SKM-1 treated with dmso at 0.1 percent for 144 hours (cell line): ENCODE results near the gene DPP8.
"Not testable (repeated sequence)": the region's sequence is repeated elsewhere in the genome, so short reads cannot be mapped to it uniquely, and the experiment has no call there.

Experiments used
- DNase-seq: peaks from one replicate; lab custom pipeline; 2025; ENCODE audit not compliant: unreplicated experiment; lab: John Stamatoyannopoulos, UW

DPP8 gene

GRCh38 chr15:65406424-65407000 is 111.0 kb downstream of the DPP8 start:
- DNase-seq, result no peak

GRCh38 chr15:65405791-65406423 is 111.6 kb downstream of the DPP8 start:
- no peak for DNase-seq

DNA sequence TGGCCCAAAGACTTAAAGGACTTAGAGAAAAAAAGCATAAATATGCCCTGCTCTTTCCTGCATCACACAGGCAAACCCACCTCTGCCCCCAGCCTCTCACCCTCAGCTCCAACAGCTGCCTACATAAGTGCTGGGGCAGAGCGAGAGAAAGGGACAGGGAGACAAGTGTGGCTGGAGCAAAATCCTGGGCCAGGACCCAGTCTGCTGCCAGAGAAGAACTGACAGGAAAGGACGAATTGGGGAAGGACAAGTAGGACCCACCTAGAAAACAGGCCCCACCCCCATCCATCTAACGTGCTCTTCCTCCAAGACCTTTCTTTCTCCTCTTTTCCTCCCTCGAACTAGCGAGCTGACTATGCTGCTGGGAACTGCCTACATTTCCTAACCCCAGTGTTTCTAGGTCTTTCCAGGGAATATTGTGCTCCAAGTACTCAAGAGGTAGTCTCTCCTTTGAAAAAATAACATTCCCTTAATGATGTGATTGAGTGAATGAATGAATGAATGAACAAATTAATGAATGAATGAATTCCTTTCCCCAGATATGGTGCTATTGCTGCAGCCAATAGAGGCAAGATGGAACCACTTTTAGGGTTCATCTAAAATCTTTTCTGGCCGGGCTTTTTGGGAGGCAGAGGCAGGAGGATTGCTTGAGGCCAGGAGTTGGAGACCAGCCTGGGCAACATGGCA is 113.2 kb downstream of the DPP8 start:
- no peak for DNase-seq

DNA sequence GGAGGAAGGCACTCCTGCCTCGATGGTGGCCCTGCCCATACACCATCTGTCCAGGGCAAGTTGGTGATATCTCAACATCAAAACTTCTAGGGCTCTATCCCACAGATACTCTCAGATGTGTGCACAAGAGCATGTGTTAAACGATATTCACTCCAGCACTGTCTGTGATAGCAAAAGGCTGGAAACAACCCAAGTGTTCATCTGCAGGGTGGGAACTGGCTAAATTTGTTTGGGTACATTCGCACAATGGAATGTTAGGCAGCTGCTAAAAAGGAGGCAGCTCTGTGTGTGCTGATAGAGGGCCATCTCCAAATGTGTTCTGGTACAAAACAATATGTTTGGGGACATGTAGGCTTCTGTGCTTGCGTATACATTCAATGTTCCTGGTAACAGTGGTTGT is 114.5 kb downstream of the DPP8 start:
- no peak for DNase-seq

- no peak for DNase-seq
Observed at GRCh38 chr15:65401611-65402240, 115.8 kb downstream of the DPP8 start.

DNA sequence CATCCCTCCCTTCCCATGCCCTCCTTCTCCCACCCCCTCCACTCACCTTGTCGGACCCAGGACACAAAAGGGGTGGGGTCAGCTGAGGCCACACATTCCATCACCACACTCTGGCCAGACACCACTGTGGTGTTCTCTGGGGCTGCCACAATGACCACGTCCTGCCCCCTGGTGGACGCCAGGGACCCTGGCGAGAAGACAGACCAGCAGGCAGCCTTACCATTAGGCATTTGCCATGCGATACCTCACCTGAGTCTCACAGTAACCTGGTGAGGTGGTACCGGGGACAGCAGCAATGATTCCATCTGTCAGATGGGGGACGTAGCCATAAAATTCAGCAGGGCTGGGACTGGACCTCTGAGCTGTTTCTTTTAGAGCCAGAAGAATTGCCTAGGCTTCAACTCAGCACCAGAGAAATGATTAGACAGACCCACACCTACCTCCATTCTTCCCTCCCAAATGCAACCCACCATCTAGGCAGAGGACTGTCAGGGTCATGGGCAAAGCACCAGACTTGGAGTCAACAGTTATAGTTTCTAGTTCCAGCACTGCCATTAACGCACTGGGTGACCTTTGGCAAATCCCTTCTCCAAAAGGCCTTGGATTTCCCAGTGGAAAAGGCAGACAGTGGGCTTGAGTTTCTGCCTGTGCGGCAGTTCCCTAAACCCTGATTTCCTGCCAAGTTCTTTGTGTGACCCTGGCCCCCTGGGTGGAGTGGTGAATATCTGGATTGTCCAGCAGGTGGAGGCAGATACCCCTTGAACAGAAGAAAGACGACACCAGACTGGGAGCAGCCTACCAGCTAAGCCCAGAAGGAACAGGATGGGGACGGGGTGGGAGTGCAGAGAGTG is 116.5 kb downstream of the DPP8 start:
- peak; percentile 76 for DNase-seq

- DNase-seq, result no peak
Observed at GRCh38 chr15:65399997-65400396, 117.5 kb downstream of the DPP8 start.

DNA sequence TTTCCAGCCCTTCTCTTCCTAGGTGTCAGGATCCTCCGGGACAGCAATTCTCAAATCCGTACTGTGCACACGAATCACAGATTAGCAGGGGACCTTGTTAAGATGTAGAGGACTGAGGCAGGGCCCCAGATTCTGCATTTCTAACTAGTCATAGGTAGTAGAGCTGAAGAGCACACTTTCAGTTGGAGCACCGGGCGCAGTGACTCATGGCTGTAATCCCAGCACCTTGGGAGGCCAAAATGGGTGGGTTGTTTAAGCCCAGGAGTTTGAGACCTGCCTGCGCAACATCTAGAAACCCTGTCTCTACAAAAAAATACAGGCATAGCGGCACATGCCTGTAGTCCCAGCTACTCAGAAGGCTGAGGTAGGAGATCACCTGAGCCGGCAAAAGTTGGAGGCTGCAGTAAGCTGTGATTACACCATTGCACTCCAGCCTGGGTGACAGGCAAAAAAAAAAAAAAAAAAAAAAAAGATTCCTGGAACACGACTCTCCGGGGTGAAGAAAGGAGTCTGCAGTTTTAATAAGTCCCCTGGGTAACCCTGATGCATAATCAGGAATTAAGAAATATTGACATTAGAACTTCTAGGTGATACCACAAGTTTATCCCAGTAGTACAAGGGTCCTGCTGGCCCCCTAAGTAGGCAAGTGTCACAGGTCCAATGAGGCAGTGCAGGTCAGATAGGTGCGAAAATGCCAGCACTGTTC is 118.3 kb downstream of the DPP8 start:
- DNase-seq, result no peak

GRCh38 chr15:65398486-65398885 is 119.0 kb downstream of the DPP8 start:
- not testable (repeated sequence) for DNase-seq

GRCh38 chr15:65396965-65397317 is 120.5 kb downstream of the DPP8 start:
- DNase-seq, result no peak

DNA sequence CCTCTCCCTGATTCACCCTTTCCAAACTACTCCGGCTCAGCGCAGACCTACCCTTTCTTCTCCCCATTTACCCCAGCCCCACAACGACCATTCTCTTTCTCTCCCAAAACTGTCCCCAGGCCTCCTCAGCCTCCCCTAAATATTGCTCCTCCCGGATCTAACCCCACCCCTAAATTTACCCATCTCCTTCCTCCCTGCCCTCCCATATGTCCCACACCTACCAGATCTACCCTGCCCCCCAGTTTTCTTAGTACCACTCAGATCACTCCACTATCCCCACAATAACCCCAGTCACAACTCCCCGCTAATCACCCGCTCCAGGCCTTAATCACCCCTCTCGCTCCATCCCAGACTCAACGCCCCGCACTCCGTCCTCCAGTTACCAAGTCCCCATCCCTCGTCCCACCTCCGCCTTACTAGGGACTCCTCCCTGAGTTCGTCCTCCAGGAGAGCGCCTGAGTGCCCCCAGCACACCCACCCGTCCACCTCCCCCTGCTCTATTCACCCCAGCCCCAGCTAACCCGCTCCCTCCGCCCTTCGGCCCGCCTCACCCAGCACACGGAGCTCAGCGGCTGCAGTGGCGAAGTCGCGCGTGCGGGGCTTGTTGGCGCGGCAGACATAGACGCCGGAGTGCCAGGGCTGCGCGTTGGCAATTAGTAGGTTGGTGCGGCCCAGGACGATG is 121.1 kb downstream of the DPP8 start:
- no peak for DNase-seq

- no peak for DNase-seq
Observed at GRCh38 chr15:65395567-65396202, 121.8 kb downstream of the DPP8 start.

DNA sequence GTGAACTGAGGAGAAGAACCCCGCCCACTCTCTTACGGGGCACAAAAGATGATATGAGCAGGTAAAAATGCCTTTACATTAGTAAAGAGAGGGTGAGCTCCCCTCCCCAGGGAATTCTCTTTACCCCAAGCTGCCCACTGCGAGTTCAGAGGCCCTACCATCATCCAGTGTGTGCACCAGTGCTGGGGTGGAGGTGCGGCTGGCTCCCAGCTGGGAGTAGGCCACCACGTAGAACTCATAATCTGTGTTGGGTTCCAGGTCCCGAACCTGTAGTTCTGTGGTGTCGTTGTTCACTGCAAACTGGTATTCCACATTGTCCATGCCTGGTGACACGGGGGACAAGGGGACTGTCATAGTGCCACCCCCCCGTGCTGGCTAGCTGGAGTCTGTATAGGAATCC is 122.6 kb downstream of the DPP8 start:
- DNase-seq, result no peak

DNA sequence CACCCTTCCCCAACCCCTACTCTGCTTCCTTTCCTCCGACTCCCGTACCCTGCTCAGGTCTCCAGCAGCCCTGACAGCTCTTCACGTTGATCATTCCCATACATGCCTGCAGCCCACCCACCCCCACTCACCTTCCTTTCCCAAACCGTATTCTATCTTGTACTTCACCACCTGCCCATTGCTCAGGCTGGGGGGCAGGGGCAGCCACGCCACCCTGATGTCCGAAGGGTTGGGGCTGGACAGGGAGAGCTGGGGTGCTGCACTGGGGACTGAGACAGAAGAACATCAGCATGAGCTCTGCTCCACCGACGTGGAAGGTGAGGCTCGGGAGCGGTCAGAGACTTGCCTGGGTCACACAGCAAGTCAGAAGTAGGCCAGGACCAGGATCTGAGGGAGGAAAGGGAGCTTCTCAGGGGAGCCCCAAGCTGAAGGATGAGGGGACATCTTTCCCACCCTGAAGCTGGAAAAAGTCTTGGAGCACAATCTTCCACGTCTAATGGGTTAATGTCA is 123.2 kb downstream of the DPP8 start:
- DNase-seq, result no peak

GRCh38 chr15:65393557-65393956 is 123.9 kb downstream of the DPP8 start:
- DNase-seq, result no peak

DNA sequence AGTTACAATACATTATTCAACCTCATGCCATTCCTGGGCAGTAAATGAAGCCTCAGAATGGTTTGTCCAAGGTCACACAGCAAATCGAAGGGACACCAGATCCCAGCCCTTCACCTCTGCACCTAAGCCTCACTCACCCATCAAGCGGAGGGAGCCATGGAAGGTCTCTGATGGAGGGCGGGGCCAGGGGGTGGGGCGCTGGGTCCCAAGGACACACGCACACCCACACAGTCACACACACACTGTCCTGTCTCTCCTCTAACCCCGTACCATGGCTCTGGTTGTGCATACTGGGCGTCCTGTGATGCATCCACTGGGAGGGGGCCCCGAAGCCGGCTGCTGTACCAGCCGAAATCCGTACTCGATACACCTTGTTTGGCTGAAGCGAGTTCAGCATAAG is 124.4 kb downstream of the DPP8 start:
- DNase-seq, result no peak
